B cell (primary cell): Measurements from ENCODE around the gene ZBTB6.

ENCODE experiments used
- CTCF ChIP-seq: fragments of 200-600 bp; IDR thresholded peaks from one replicate; pipeline ENCODE4 v1.8.0; 2022; ENCODE audit warnings: antibody characterized with exemption, mild to moderate bottlenecking
- EZH2 ChIP-seq: IDR thresholded peaks from 2 replicates; pipeline ENCODE4 v1.6.1; 2012; ENCODE audit warnings: borderline replicate concordance, low read depth, mild to moderate bottlenecking, moderate library complexity, low read length; ENCODE audit not compliant: insufficient read depth, poor library complexity, severe bottlenecking

GRCh38 chr9:122863407-122863806, 49.7 kb downstream of the ZBTB6 start:
- TF ChIP-seq CTCF (no peak), EZH2 (no peak)
